ENCODE data around the gene PRDX5.
A peak's percentile ranks its signal among the peaks of the same experiment; 100 is the strongest.

The PRDX5 gene

GRCh38 chr11:64324692-64325469 is 7.0 kb downstream of the PRDX5 start:
- DNase-seq (ENCODE audit: low read depth in 2 of 2) = no peak

GRCh38 chr11:64327375-64327774 is 9.5 kb downstream of the PRDX5 start:
- no peak for DNase-seq (ENCODE audit: low read depth in 2 of 2)

GRCh38 chr11:64327993-64328392 is 10.1 kb downstream of the PRDX5 start:
- no peak for DNase-seq (ENCODE audit: low read depth in 2 of 2)

- DNase-seq (ENCODE audit: low read depth in 2 of 2) = no peak
Observed at GRCh38 chr11:64330888-64331287, 13.0 kb downstream of the PRDX5 start.

- DNase-seq (ENCODE audit: low read depth in 2 of 2) = peak; percentile 47 to 51
Observed at GRCh38 chr11:64331569-64332371, 13.8 kb downstream of the PRDX5 start.

- DNase-seq (ENCODE audit: low read depth in 2 of 2) = no peak
Observed at GRCh38 chr11:64333556-64333955, 15.6 kb downstream of the PRDX5 start.

GRCh38 chr11:64334764-64335735 is 17.1 kb downstream of the PRDX5 start:
- DNase-seq (ENCODE audit: low read depth in 2 of 2) = no peak

- no peak for DNase-seq (ENCODE audit: low read depth in 2 of 2)
Observed at GRCh38 chr11:64337538-64338249, 19.8 kb downstream of the PRDX5 start.

GRCh38 chr11:64338716-64339115 is 20.8 kb downstream of the PRDX5 start:
- no peak for DNase-seq (ENCODE audit: low read depth in 2 of 2)

GRCh38 chr11:64339286-64339685 is 21.4 kb downstream of the PRDX5 start:
- no peak for DNase-seq (ENCODE audit: low read depth in 2 of 2)

- peak; percentile 64 for DNase-seq (ENCODE audit: low read depth in 2 of 2)
Observed at GRCh38 chr11:64339754-64340408, 22.0 kb downstream of the PRDX5 start, which contains the start of gene CCDC88B. TSS of gene CCDC88B (plus strand) at chr11:64340204. CDS start at chr11:64340267, 63 bp downstream.

GRCh38 chr11:64340671-64341335 is 22.9 kb downstream of the PRDX5 start:
- DNase-seq (ENCODE audit: low read depth in 2 of 2) = peak; percentile 68 to 77

- DNase-seq (ENCODE audit: low read depth in 2 of 2) = no peak
Observed at GRCh38 chr11:64341429-64341828, 23.5 kb downstream of the PRDX5 start.

- DNase-seq (ENCODE audit: low read depth in 2 of 2) = peak; percentile 88 to 89
Observed at GRCh38 chr11:64341851-64342791, 24.2 kb downstream of the PRDX5 start.

- DNase-seq (ENCODE audit: low read depth in 2 of 2) = no peak
Observed at GRCh38 chr11:64342869-64343745, 25.2 kb downstream of the PRDX5 start.

GRCh38 chr11:64343767-64344559 is 26.0 kb downstream of the PRDX5 start:
- no peak for DNase-seq (ENCODE audit: low read depth in 2 of 2)

- DNase-seq (ENCODE audit: low read depth in 2 of 2) = no peak
Observed at GRCh38 chr11:64344787-64345186, 26.9 kb downstream of the PRDX5 start.
